Loucy (cell line): Measurements from ENCODE around the gene PCYT1A.

Experiments used
- H2AFZ ChIP-seq: fragments of 200-600 bp; sonication (generic); 2 replicates; pipeline ENCODE4 v1.6.0; 2016; ENCODE audit warnings: antibody characterized with exemption, mild to moderate bottlenecking, low read length, moderate library complexity
- H3F3A ChIP-seq: fragments of 200-600 bp; 2 replicates; pipeline ENCODE4 v1.6.0; 2016; ENCODE audit warnings: antibody characterized with exemption, low read depth, mild to moderate bottlenecking
- H3K27me3 ChIP-seq: fragments of 200-600 bp; sonication (generic); 2 replicates; pipeline ENCODE4 v1.6.1; 2014; ENCODE audit warnings: low read length, mild to moderate bottlenecking; ENCODE audit not compliant: insufficient read depth, poor library complexity, severe bottlenecking
- H3K36me3 ChIP-seq: fragments of 200-600 bp; sonication (generic); 2 replicates; pipeline ENCODE4 v1.6.1; 2016; ENCODE audit warnings: low read length; ENCODE audit not compliant: insufficient read depth
- H3K4me1 ChIP-seq: fragments of 200-600 bp; sonication (generic); 2 replicates; pipeline ENCODE4 v1.5.1; 2014; ENCODE audit warnings: low read length, mild to moderate bottlenecking; ENCODE audit not compliant: insufficient read depth, poor library complexity, severe bottlenecking
- H3K4me2 ChIP-seq: fragments of 200-600 bp; sonication (generic); 2 replicates; pipeline ENCODE4 v1.6.0; 2014; ENCODE audit warnings: antibody characterized with exemption, low read length, low read depth, mild to moderate bottlenecking; ENCODE audit not compliant: poor library complexity, severe bottlenecking
- H3K4me3 ChIP-seq: fragments of 200-600 bp; sonication (generic); 2 replicates; pipeline ENCODE4 v1.5.1; 2014; ENCODE audit warnings: low read length, mild to moderate bottlenecking, mixed read lengths; ENCODE audit not compliant: poor library complexity, severe bottlenecking
- H3K79me2 ChIP-seq: fragments of 200-600 bp; sonication (generic); 2 replicates; pipeline ENCODE4 v1.6.1; 2014; ENCODE audit warnings: low read length; ENCODE audit not compliant: insufficient read depth
- H3K9ac ChIP-seq: fragments of 200-600 bp; sonication (generic); 2 replicates; pipeline ENCODE4 v1.6.0; 2014; ENCODE audit warnings: mild to moderate bottlenecking, low read depth, low read length, moderate library complexity; ENCODE audit not compliant: poor library complexity, severe bottlenecking
- H3K9me2 ChIP-seq: fragments of 200-600 bp; sonication (generic); replicated peaks from 2 replicates; pipeline ENCODE4 v1.6.1; 2016; ENCODE audit warnings: low read depth, low read length, mixed read lengths
- H3K9me3 ChIP-seq: fragments of 200-600 bp; sonication (generic); 2 replicates; pipeline ENCODE4 v1.6.1; 2014; ENCODE audit warnings: mild to moderate bottlenecking, antibody characterized with exemption, low read length, low read depth; ENCODE audit not compliant: insufficient read depth
- H4K20me1 ChIP-seq: fragments of 200-600 bp; sonication (generic); 2 replicates; pipeline ENCODE4 v1.6.0; 2014; ENCODE audit warnings: antibody characterized with exemption, low read length, mild to moderate bottlenecking; ENCODE audit not compliant: insufficient read depth, poor library complexity, severe bottlenecking
- CTCF ChIP-seq: fragments of 200-600 bp; sonication (generic); conservative IDR thresholded peaks from 2 replicates; pipeline ENCODE4 v1.5.1; 2014; ENCODE audit warnings: mild to moderate bottlenecking, antibody characterized with exemption, low read length
- EZH2phosphoT487 ChIP-seq: fragments of 200-600 bp; IDR thresholded peaks from 2 replicates; pipeline ENCODE4 v1.6.1; 2018; ENCODE audit warnings: antibody characterized with exemption, mild to moderate bottlenecking, moderate library complexity, borderline replicate concordance

PCYT1A gene

GRCh38 chr3:196273655-196274054, 13.9 kb downstream of the PCYT1A start:
- Histone ChIP-seq H3K9me3 (no peaks in the 10 kb centered on the region), H3F3A (no peaks in the 10 kb centered on the region), H4K20me1 (no peaks in the 10 kb centered on the region), H2AFZ (no peak overlapping the region), H3K4me1 (peaks cover 3% of the 10 kb centered on the region), H3K79me2 (peaks cover 21% of the 10 kb centered on the region), H3K4me3 (no peak overlapping the region), H3K27me3 (no peaks in the 10 kb centered on the region), H3K9me2 (no peaks in the 10 kb centered on the region), H3K36me3 (peaks cover 14% of the 10 kb centered on the region; the same call in 1 of the 2 replicates), H3K9ac (no peak overlapping the region), H3K4me2 (no peak overlapping the region)
- TF ChIP-seq EZH2phosphoT487 = no peak
- TF ChIP-seq CTCF = no peak

GRCh38 chr3:196272826-196273225, 14.7 kb downstream of the PCYT1A start:
- H3K9ac ChIP-seq = no peak overlapping the region
- H3K36me3 ChIP-seq = peaks cover 14% of the 10 kb centered on the region; the same call in 1 of the 2 replicates
- no peaks in the 10 kb centered on the region for H3K4me1 ChIP-seq
- no peak overlapping the region for H3K4me3 ChIP-seq
- peaks cover 16% of the 10 kb centered on the region for H3K79me2 ChIP-seq
- no peak overlapping the region for H3K4me2 ChIP-seq
- no peaks in the 10 kb centered on the region for H4K20me1 ChIP-seq
- no peak overlapping the region for H2AFZ ChIP-seq
- no peaks in the 10 kb centered on the region for H3F3A ChIP-seq
- TF ChIP-seq CTCF (no peak), EZH2phosphoT487 (no peak)
- no peaks in the 10 kb centered on the region for H3K9me2 ChIP-seq
- H3K9me3 ChIP-seq = no peaks in the 10 kb centered on the region
- H3K27me3 ChIP-seq = no peaks in the 10 kb centered on the region

GRCh38 chr3:196270499-196270898, 17.0 kb downstream of the PCYT1A start:
- no peak overlapping the region for H3K4me2 ChIP-seq
- H3K9me2 ChIP-seq = no peaks in the 10 kb centered on the region
- no peaks in the 10 kb centered on the region for H3K4me1 ChIP-seq
- H3K79me2 ChIP-seq = peaks cover 12% of the 10 kb centered on the region
- H3K9ac ChIP-seq = no peak overlapping the region
- no peak overlapping the region for H2AFZ ChIP-seq
- H3K27me3 ChIP-seq = no peaks in the 10 kb centered on the region
- H3K4me3 ChIP-seq = no peak overlapping the region
- H4K20me1 ChIP-seq = no peaks in the 10 kb centered on the region
- H3K36me3 ChIP-seq = peaks cover 18% of the 10 kb centered on the region; the same call in 1 of the 2 replicates
- H3K9me3 ChIP-seq = no peaks in the 10 kb centered on the region
- H3F3A ChIP-seq = no peaks in the 10 kb centered on the region
- TF ChIP-seq CTCF (no peak), EZH2phosphoT487 (no peak)
